Inflammatory macrophage treated with lipopolysaccharide for 1 hour (primary cell): Measurements from ENCODE around the gene MFRP.
A peak's percentile ranks its signal among the peaks of the same experiment; 100 is the strongest.
"Not testable (repeated sequence)": the region's sequence is repeated elsewhere in the genome, so short reads cannot be mapped to it uniquely, and the experiment has no call there.

Experiments used
- DNase-seq, 2 donors: peaks; one replicate each; pipeline ENCODE4 v3.0.0-alpha.2; 2020 to 2022

The MFRP gene

DNA sequence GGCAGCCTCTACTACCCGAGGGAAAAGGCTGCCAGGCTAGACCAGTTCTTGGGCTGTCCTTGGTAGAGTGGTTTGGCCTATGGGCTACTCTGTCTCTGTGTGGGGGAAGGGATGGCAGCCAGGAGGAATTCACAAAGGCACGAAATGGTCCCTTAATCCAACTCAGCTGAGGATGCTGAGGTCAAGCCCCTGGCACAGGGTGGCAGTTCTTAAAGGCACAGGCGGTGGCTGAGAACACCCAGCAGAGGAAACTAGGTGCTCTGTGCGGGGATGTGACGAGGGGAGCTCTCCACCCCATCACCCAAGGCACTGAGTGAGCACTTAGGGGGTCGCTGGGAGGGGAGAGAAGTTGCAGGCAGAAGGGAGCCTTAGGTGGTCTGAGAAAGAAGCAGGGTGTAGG, at the start of gene MFRP:
TSS of gene MFRP (minus strand) at position 101 of the 400 bp plus-strand sequence. CDS start 192 bp downstream, outside the sequence.
- no peak for DNase-seq

DNA sequence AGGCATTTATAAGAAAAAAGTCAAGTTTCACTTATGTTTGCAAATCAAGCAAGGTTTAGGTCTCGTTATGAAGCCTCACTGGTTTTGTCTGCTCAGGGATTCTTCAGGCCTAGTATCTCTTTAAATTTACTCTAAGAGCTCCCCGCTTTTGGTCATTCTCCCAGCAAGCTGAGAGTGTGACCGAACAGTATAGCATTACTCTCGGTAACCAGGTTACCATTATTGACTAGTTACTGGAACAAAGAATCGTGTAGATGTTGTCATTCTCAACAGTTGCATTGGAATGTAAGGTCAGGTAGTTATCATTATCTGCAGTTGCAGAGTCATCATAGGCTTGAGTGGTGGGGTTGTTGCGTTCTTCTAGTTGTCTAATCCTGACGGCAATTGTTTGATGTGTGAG, 44.8 kb upstream of the MFRP start:
- no peak for DNase-seq

DNA sequence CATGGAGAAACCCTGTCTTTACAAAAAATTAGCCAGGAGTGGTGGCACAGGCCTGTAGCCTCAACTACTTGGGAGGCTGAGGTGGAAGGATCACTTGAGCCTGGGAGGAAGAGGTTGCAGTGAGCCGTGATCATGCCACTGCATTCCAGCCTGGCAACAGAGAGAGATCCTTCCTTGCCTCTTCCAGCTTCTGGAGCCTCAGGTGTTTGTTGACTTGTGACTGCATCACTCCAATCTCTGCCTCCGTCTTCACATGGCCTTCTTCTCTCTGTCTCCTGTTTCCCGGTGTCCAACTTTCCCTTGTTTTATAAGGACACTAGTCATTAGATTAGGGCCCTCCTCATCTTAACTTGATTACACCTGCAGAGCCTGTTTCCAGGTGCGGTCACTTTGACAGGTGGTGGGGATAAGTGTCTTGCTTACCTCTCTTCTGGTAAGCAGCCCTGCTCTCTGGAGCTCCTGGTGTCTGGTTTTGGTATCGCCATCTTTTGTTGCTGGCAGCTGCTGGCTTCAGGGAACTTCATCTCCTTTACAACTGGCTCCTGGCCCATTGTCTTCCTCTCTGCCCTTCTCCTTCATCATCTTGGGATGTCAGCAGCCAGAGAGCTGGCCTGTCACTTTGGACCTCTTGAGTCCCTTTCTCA, 43.2 kb upstream of the MFRP start:
- no peak for DNase-seq

DNA sequence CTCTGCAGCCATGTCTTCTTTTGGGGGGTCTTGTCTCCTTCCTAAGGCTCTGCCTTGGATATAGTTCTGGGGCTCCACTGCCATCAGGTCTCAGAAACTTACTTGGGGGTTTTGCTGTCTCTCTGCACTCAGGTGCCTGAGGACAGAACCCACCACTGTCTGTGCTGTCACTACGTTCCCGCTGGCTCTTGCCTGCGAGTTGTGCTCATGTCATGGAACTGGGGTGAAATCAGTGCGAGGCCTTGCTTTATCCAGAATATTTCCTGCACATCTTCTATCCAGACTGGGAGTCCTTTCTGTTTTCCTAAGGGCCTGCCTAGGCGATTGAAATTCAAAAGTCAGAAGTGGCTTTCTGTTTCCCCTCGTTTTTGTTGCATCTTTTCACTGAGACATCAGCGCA, 41.6 kb upstream of the MFRP start:
- no peak for DNase-seq

DNA sequence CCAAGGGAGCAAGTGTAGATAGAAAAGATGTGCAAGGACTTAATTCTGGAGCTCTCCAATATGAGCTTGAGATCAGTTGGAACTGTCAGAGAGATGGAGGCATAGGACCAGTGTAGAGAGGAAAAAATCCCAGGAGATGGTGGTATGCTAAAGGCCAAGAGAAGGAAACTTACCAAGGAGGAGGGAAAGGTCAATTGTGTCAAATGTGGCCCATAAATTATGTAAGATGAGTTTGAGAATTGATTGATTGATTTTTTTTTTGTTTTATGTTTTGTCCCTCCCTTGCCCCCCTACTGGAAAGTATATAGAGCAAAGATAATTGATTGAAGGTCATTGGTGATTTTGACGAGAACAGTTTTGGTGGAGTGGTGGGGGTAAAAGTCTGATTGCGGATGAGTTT, 37.8 kb upstream of the MFRP start:
- no peak for DNase-seq

DNA sequence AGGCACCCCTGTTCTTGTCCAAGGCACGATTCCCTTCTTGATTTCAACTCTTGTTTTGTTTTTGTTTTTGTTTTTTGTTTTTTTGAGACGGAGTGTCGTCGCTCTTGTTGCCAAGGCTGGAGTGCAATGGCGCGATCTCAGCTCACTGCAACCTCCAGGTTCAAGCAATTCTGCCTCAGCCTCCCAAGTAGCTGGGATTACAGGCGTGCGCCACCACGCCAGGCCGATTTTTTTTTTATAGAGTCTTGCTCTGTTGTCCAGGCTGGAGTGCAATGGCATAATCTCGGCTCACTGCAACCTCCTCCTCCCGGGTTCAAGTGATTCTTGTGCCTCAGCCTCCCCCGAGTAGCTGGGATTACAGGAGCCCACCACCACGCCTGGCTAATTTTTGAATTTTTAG, 36.0 kb upstream of the MFRP start:
- not testable (repeated sequence) for DNase-seq

DNA sequence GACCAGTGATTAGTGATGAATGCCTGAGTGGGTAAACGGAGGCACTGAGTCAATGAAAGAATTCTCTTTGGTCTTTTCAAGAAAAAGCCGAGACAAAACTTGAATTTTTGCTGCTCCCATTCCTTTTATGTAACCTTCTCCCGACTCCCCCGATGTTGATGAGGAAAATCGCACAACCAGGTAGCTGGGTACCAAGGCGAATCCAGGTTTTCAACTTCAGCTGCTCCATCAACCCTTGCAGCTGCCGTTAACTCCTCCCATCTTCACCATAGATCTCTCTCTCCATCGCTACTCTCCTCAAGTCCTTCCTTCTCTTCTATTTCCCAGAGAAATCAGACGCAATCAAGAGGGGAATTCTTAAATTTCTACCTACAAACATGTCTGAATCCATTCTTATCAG, 35.6 kb upstream of the MFRP start:
- DNase-seq: no peak

DNA sequence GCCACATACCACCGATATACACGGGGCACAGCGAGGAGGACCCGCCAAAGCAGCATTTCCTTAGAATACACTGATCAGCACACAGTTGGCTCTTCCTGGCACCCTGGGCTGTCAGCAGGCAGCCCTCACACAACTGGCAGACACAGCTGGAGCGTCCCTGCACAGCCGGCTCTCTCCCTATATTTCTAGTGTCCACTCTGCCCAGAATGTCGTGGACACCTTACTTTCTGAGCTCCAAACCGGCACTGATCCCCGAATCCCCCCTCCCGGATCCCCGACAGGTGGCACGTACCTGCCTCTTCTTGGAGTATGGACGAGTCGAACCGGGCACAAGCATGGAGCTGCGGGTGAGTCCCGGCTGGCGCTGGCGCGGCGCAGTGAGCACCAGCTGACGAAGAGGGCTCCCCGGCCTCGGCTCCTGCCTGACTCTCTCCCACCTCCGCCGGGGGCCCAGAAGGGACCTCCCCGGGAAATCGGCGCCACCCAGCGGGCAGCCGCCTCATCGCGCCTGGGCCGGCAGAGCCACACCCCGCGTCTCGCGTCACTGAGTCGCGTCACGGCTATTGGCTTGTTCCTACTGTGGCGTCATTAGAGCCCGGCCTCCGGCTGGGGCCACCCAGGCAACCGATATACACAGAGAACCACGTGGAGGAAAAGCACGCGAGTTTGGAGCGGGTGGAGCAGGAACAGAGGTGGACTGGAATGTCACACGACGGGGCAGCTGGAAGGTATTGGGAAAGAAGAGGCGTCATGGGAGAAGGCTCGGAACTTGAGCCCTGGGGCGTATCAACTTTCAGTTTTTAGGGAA, 34.9 kb upstream of the MFRP start, which contains the start of gene USP2:
TSS of gene USP2 (minus strand) at position 510 of the 808 bp plus-strand sequence. CDS start 8,210 bp downstream, outside the sequence.
- peak; percentile 96 to 99 for DNase-seq

DNA sequence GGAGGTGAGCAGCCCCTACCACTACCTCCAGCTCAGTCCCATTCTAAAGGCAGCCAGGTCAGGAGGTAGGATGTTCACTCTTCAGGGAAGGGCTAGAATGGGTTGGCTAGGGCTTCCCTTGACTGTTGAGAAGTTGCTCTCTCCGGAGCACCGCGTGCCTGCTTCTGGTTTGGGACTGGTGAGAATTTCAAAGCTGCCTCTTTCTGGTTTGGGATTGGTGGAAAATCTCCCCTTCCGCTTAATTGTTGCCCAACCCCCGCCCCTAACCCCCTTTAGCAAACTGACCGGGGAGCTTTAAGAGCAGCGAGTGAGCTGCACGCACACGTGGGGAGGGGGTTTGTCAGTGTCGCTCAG, 34.3 kb upstream of the MFRP start:
- DNase-seq: no peak

DNA sequence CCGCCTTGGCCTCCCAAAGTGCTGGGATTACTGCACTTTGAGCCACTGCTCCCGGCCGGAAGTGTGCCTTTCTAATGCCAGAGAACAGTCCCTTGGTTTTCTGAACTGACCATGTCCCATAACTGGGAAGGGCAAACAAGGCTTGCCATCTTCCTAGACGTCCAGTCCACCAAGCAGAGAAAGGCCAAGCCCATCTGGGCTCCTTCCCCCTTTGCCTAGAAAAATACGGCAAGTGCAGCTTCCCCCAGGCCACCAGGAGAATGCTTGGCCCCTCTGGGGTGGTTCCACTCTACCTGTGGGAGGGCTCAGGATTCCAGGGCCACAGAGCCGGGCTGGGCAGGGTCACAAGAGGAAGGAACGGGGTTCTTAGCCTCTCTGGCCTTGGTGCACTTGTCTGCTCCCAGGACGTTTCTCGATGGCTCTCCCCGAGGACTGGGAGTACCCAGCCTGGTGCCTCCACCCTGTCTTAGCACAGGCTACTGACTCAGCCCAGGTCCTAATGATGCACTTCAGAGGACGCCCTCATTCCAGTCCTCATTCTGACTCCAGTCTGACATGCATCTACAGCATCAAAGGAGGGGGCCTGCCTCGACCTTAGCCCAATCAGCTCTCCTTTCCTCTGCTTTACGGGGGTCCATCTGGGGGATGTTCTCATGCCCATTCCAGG, 33.8 kb upstream of the MFRP start:
- DNase-seq: no peak

DNA sequence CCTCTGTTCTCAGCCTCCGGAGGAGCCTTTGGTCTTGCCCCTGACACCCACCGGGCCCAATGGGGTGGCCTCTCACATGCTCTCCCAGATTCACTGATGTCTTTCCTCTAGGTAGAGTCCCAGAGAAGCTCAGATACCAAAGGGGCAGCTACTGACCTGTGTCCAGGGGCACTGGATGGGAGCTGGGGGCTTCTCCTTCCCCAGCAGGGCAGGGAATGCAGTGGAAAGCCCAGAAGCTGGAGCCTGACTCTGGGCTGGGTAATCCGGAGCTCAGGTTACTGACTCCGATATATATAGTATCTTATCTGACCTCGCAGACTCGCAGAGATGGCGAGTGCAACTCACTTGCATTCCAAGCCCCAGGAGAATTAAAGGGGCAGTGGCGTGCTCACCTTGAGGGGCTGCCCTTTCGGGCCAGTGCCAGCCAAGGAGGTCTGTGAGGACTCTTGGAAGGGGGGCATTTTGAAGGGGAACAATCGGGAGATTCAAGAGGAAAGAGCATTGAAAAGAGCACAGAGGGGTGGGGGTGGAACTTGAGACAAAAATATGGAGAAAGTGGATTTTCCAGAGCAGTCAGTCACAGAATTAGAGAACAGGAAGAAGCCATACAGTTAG, 32.5 kb upstream of the MFRP start:
- no peak for DNase-seq

DNA sequence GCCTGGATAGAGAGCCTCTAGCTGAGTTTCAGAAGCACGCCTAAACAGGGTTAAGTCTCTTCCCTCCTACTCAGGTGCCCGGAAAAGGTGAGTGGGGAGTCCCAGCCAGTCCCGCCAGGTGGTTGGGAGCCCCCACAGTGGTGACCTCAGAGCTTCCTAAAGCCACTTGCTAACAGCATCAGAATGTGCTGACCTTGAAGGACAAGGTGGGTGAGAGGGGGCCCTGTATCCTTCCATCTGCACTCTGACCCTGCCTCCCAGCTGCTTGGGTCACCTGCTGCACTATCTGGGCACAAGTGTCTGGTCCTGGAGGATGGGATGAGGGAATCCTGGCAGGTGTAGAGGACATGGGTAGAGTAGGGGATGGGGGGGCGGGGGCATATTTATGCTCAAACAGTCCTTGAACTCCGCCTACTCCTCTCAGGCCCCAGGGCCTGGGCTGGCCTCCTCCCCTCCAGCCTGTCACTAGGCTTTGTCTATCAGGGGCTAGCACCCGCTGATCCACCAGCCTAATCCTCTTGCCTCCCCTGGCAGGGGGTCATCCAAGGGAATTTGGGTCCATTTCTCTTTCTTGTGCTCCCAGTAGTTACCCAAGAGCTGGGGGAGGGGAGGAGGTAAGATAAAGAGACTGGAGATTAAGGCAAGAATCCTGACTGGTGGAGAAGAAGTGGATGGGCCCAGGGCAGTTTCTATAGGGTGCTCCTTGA, 31.6 kb upstream of the MFRP start:
- DNase-seq: no peak

DNA sequence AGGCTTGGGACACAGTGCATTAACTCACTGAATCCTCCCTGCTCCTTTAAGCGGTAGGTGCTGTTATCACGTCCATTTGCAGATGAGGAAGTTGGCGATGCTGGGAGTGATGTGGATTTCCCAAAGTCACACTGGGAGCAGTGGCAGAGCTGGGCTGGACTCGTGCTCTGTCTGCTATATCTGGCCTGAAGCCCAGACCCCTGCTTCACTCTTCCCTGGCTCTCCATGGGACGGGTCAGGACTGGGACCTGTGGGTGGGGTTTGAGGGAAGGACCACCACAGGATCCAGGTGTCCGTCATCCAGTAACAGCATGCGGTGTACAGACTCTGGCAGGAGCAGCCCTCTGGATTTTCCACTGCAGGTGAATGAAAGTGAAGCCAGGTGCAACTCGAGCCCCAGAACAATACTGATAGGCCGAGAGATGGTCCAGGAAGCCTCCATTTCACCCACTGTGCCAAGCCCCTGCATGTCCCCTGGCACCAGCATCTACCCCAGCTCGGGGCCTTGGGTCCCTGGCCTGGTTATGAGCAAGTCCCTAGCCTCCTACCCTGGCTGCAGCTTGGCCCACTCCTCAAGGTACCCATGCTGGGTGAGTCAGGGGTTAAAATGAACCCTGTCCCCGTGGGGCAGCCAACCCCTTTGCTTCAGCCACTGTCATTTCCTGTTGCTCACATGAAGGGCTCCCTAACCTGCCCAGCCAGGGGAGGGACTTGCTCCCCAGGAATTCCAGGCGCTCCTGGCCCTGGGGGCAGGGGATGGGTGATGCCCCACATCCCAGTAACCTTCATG, 30.8 kb upstream of the MFRP start:
- no peak for DNase-seq

DNA sequence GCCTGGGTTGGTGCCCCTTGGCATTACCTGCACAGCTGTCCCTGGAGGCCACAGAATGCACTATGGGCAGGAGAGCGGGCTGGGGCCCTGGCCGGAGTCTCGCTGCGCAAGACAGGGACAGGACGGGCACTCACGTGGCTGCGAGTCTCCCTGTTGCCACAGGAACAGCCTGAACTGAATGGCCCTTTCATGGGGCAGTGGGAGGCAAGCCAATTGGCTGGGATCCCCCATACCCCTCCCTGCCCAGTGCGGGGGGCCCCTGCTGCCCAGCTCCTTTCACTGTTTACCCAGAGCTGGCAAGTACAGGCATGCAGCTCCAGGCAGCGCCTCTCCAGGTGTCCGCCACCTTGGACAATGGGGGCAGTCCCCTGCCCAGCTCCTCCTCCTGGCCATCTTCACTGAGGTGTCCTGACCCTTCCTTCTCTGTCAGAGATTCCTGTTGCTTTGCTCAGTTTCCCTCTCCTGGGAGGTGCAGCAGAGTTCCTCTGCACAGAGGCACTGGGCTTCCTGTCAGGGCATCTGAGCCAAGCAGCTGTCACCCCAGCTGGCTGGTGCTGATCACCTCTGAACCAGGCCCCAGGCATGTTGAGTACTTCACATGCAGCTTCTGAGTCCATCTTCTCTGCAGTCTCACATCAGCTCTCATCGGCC, 29.8 kb upstream of the MFRP start:
- DNase-seq: no peak

DNA sequence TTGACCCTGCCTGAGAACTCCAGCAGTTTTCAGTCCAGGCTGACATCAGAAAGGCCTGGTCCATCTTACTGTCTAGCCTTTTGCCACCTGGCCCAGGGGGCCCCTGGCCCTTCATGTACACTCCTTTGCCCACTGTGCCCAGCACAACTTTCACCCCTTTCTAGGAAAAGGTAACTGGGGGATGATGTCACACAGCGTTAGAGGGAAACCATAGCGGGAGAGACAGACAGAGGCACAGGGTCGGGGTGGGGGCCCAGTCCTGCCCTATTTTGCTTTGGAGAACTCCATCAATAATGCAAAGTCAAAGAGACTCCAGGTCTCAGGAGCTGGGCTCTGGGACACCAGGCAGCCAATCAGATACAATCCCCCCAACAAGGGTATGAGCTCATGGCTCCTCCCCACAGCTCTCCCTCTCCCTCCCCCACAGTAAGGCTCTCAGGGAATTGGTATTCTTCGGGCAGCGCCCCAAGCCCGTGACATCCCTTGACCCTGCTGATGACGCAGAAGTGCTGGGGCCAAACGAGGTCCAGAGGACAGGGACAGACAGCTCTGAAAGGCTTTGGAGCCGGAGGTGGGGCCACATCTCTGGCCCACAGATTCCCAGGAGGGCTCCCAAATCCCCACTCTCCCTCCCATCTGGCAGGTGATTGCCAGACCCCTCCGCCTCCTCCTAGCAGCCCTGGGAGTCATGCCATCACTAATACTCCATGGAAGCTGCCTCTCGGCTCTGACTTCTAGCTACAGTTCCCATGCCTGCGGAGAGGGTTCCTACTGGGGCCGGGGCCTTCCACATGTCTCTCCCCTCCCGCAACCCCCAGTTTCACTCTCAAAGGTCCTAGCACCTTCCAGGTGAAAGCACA, 29.1 kb upstream of the MFRP start:
- DNase-seq: no peak

DNA sequence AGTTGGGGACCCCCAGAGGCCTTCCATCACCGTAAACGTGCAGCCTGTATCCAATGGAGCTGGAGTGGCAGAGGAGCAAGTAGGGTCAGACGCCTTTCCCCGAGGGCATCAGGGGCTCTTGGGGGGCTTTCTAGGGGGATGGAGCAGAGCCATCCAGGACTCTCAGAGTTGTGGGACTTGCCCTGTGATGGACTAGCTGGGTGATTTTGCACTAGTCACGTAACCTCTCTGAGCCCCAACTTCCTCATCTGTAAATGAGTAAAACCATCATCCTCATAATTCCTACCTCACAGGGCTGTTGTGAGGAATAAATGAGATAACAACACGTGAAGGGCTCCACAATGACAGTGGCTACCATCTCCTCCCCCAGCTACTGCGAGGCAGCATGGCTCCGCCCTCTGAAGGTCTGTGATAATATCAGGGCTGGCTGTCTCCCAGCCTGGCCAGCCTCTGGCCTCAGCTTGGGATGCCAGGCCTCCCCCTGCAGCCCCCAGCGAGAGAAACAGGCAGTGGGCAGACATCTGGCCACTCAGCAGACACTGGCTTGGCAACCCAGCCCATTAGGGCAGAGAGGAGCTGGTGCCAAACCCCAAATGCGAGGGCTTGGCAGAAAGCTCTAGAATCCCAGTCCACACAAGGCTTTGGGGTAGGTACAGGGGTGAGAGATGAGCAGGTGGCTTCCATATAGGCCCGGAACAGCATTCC, 28.3 kb upstream of the MFRP start:
- no peak for DNase-seq

DNA sequence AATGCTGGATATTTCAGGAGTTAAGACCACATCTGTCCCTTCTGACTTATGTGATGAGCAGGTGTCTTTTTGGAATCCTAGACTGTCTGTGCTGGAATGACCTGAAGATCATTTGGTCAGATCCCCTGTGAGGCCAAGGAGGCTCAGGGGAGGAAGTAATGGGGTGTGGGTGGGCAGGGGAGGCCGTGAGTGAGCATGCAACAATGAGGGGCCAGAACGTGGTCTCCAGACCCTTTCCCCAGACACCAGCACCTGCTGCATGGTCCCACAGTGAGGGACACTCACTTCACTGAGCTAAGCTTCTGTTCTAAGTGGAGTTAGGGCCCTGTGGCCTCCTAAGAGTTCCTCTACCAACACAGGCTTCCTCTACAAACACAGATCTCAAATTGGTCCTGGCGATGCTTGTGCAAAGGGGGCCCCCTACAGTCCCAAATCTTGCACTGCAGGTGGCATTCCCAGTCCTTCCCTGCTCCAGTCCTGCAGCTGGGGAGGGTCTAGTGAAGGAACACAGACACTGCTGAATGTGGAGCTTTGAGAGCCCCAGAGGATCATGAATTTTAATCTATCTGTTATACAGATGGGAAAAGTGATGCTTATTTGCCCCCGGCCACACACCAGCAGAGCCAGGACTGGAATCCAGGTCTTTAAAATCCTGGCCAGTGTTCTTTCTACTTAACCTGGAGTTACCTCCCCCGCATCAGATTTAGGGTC, 27.6 kb upstream of the MFRP start:
- DNase-seq: peak; percentile 64 to 85

DNA sequence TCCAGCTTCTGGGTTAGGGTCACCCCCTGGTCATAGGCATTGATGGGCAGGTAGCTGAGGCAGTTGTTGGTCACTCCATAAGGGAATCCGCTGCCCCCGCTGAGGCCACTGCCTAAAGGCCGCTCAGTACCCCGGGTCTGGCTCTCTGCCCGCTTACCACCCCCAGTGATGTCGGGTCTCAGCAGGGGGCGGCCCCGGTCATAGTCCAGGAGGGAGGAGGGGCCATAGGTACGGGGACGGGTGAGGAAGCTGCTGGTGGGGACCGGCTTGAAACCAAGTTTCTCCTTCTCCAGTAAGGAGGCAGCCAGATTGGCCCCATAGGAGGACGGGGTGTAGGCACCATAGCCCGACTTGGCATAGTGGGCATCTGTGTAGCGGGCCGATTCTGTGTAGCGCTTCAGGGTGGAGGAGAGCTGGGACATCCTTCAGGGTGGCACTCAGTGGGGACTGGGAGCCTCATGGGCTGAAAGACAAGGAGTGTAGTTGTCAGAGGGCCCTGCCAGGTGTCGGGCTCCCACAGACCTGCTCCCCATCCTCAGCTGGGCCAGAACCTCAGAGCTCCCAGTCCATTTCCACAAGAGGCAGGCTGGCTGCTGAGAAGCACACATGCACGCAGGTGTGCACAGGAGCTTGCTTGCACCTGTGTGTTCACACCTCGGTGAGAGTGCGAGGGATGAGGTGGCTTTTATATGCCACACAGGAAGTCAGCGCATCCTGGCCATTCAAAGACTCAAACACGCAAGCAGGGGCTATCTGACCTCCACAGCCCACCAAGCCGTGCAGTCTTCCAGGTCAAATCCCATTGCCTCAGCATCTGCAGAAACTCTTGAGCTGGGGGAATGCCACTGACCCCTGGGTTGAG, 26.8 kb upstream of the MFRP start:
- no peak for DNase-seq
